Kidney epithelial cell (primary cell): Measurements from ENCODE around the gene RAB32. TPM values are rescaled to one million over a fixed set of nuclear protein-coding genes. Genes with fewer than 3 reads are reported as not detected.

Experiments
- DNase-seq: peaks from one replicate; pipeline ENCODE4 v3.0.0-alpha.2; 2010; ENCODE audit warnings: low read depth
- H3K27me3 ChIP-seq: 2 replicates; pipeline ENCODE4 v1.6.0; 2011; ENCODE audit warnings: low read length; ENCODE audit not compliant: control insufficient read depth, insufficient read depth
- H3K36me3 ChIP-seq: 2 replicates; pipeline ENCODE4 v1.5.1; 2011; ENCODE audit warnings: low read length; ENCODE audit not compliant: control insufficient read depth, insufficient read depth
- H3K4me3 ChIP-seq: 2 replicates; pipeline ENCODE4 v1.5.1; 2011; ENCODE audit warnings: low read depth, mild to moderate bottlenecking, control low read depth, low read length
- total RNA-seq: library from RNA; depleted of rRNA; stranded (reverse); fragments of >200 nt; gene quantifications from 2 replicates; pipeline ENCODE4 v1.2.3, GENCODE V29; 2015
- TF ChIP-seq, protein P1 (sequence below): IDR thresholded peaks from 2 replicates; pipeline ENCODE4 v1.5.1; 2011; ENCODE audit warnings: mild to moderate bottlenecking, moderate library complexity, low read length, control low read depth, inconsistent platforms; ENCODE audit not compliant: insufficient read depth, poor library complexity, severe bottlenecking

The RAB32 gene
- total RNA-seq, 1 donor from 2014 or later = 146 TPM

DNA sequence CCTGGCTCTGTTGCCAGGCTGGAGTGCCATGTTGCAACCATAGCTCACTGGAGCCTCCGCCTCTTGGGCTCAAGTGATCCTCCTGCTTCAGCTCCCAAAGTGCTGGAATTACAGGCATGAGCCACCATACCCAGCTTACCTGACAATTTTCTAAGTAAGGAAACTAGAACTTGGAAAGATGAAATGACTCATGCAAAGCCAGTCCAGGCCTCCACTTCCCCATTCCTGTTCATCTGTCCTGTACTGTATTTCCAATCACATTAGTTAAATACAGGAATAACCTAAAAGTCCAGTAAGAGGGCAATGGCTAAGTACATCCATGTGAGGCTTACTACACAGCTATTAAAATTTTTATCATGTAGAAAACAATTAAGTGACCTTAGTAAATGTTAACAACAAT is 46.9 kb downstream of the RAB32 start:
- TF ChIP-seq, protein P1, sequence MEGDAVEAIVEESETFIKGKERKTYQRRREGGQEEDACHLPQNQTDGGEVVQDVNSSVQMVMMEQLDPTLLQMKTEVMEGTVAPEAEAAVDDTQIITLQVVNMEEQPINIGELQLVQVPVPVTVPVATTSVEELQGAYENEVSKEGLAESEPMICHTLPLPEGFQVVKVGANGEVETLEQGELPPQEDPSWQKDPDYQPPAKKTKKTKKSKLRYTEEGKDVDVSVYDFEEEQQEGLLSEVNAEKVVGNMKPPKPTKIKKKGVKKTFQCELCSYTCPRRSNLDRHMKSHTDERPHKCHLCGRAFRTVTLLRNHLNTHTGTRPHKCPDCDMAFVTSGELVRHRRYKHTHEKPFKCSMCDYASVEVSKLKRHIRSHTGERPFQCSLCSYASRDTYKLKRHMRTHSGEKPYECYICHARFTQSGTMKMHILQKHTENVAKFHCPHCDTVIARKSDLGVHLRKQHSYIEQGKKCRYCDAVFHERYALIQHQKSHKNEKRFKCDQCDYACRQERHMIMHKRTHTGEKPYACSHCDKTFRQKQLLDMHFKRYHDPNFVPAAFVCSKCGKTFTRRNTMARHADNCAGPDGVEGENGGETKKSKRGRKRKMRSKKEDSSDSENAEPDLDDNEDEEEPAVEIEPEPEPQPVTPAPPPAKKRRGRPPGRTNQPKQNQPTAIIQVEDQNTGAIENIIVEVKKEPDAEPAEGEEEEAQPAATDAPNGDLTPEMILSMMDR = no peak
- no peaks in the 10 kb centered on the region for H3K27me3 ChIP-seq
- DNase-seq = no peak
- no peaks in the 10 kb centered on the region for H3K36me3 ChIP-seq
- no peak overlapping the region for H3K4me3 ChIP-seq

DNA sequence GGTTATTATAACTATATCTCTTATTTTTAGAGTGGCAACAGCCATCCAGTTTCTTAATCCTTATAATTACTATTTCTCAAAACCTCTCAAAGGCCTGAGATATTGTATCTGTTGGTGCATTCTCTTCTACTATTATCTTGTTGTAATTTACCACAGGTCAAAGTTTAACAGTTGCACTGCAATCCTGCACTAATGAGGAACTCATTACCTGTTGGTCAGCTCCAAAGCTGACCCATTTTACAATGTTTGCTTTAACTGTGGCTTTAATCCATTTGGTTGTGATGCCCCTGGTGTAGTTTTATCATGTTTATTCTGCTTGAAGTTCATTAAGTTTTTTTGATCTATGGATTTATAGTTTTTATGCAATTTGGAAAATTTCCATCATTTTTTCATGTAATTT is 48.8 kb downstream of the RAB32 start:
- no peaks in the 10 kb centered on the region for H3K27me3 ChIP-seq
- H3K4me3 ChIP-seq = no peak overlapping the region
- TF ChIP-seq, protein P1 = no peak

DNA sequence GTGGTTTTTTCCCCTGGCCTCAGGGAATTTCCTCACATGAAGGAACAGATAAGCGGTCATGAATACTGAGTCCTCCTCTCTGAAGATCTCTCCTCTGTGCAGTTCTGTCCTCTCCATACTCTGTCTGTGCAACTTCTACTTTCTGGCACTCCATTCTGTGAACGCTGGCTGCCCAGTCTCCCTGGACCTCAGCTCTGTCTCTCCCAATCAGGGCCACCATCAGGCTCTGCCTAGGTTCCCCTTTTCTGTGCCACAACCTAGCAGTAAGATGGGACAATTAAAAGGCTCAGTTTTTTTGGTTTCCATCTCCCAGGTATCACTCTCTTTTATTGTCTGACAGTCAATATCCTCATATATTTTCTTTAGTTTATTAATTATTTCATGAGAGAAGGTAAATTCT is 50.4 kb downstream of the RAB32 start:
- no peak overlapping the region for H3K4me3 ChIP-seq
- no peaks in the 10 kb centered on the region for H3K36me3 ChIP-seq
- DNase-seq = no peak
- no peaks in the 10 kb centered on the region for H3K27me3 ChIP-seq
- TF ChIP-seq, protein P1 = no peak

More for the DNA sequence above, 48.8 kb downstream of the RAB32 start:
- no peak for DNase-seq
- no peaks in the 10 kb centered on the region for H3K36me3 ChIP-seq

DNA sequence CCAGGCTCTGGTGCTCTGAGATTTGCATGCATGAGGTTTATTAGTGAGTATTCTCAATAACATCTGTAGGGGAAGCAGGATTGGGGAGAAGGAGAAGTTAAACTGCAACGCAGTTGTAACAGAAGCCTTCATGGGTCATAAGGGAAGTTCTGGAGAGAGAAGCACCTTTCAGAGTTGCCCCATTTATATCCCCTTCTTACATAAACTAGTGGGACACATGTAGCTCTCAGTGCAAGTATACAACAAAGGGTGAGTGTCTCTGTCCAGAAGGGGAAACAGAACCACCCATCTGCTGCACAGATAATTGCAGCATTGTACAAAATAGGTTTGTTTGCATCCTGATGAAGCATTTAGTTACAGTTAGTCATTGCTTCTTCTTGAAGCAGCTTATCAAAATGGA is 50.9 kb downstream of the RAB32 start:
- TF ChIP-seq, protein P1 = no peak
- no peak for DNase-seq
- H3K4me3 ChIP-seq = no peak overlapping the region
- H3K36me3 ChIP-seq = no peaks in the 10 kb centered on the region
- H3K27me3 ChIP-seq = no peaks in the 10 kb centered on the region

DNA sequence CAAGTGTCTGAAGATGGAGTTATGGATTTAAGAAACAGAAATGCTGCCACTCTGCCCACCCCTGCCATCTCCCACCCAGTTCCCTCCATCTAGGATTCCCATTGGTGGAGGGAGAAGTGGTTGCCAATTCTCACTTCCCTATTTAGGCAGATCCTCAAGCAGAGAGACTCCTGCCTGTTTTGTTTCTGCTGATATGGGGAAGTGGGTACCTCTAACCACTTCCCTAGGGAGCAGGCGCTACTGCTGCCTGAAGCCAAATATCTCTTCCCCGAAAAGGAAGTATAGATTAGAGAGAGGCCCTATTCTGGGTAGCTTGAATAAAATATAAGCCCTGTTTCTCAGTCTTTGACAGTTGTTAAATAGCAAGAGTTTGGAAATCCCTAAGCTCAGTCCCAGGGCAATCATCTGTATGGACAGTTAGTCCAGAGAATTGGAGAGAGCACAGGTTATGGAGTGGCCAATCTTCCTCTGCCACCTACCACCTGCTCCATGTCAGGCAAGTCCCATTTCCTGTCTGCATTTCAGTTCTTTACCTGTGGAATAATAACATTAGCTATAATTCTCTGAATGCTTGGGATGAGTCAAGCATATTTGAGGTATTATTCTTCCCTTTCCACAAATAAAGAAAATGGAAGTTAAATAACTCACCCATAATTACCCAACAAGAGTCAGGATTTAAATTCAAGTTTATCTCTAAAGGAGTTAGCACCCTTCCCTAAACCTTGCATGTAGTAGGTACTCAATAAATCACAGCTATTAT is 52.5 kb downstream of the RAB32 start:
- no peak overlapping the region for H3K4me3 ChIP-seq
- DNase-seq = no peak
- TF ChIP-seq, protein P1 = no peak
- no peaks in the 10 kb centered on the region for H3K36me3 ChIP-seq
- no peaks in the 10 kb centered on the region for H3K27me3 ChIP-seq
